Endothelial cell of umbilical vein (primary cell): ENCODE data around the gene SLC36A2. TPM values are rescaled to one million over a fixed set of nuclear protein-coding genes. Genes with fewer than 3 reads are reported as not detected.

Experiments
- BruUV-seq: library from RNA; stranded (reverse); fragments of 400-500 nt; replicated peaks from 2 replicates; lab custom pipeline; 2021; lab: Mats Ljungman, UMichigan
- CTCF ChIA-PET: fragments of 300-600, 350-600 bp; sonication (Branson Sonifier 250); formaldehyde crosslinking; loops from one replicate; lab custom pipeline; 2021; ENCODE audit warnings: antibody characterized with exemption, inconsistent platforms; lab: Charles Lee
- POLR2A ChIA-PET: fragments of 300-600, 350-600 bp; sonication (Branson Sonifier 250); formaldehyde crosslinking; loops from one replicate; lab custom pipeline; 2021; ENCODE audit warnings: antibody characterized with exemption, inconsistent platforms; lab: Charles Lee
- DNase-seq: peaks from one replicate; pipeline ENCODE4 v3.0.0-alpha.2; 2011; ENCODE audit warnings: low read depth, low spot score
- FAIRE-seq: peaks from 2 replicates; lab custom pipeline; 2011; peaks lifted over from hg19 to GRCh38; lab: Jason Lieb, UNC
- H2AFZ ChIP-seq: 2 replicates; pipeline ENCODE4 v1.6.0; 2012; ENCODE audit warnings: low read depth, low read length, control low read depth, inconsistent platforms
- H3K27ac ChIP-seq: 2 replicates; pipeline ENCODE4 v1.5.1; 2011; ENCODE audit warnings: low read depth, mild to moderate bottlenecking, control low read depth, low read length, moderate library complexity; ENCODE audit not compliant: insufficient read depth
- H3K27me3 ChIP-seq, 2 experiments: 2 replicates each; pipeline versions ENCODE4 v1.6.0 to v1.6.1; 2011; ENCODE audit warnings: low read length in 2 of 2, mixed read lengths in 1 of 2; ENCODE audit not compliant: control insufficient read depth in 2 of 2, insufficient read depth in 2 of 2
- H3K36me3 ChIP-seq, 2 experiments: 2 replicates in 1 of 2; 3 replicates in 1 of 2; pipeline ENCODE4 v1.5.1; 2011; ENCODE audit warnings: low read length in 2 of 2, mild to moderate bottlenecking in 1 of 2, moderate library complexity in 1 of 2; ENCODE audit not compliant: control insufficient read depth in 2 of 2, insufficient read depth in 2 of 2; ENCODE audit errors: extremely low read depth in 1 of 2
- H3K4me1 ChIP-seq: 3 replicates; pipeline ENCODE4 v1.5.1; 2011; ENCODE audit warnings: mild to moderate bottlenecking, low read length; ENCODE audit not compliant: control insufficient read depth, insufficient read depth; ENCODE audit errors: extremely low read depth
- H3K4me2 ChIP-seq: 2 replicates; pipeline ENCODE4 v1.6.1; 2011; ENCODE audit warnings: low read length, control low read depth, mixed read lengths; ENCODE audit not compliant: insufficient read depth
- H3K4me3 ChIP-seq, 3 experiments: fragments of 200-600 bp in 1 of 3; sonication (generic), shearing (Covaris generic) in 1 of 3; replicated peaks in 1 of 3; 2 replicates each; pipeline ENCODE4 v1.5.1; 2011 to 2016; ENCODE audit warnings: control low read depth in 3 of 3, low read length in 3 of 3, mild to moderate bottlenecking in 2 of 3, inconsistent platforms in 1 of 3, low read depth in 1 of 3, moderate library complexity in 1 of 3; ENCODE audit not compliant: insufficient read depth in 1 of 3
- H3K79me2 ChIP-seq: 2 replicates; pipeline ENCODE4 v1.6.0; 2012; ENCODE audit warnings: low read length, inconsistent platforms; ENCODE audit not compliant: control insufficient read depth, insufficient read depth
- H3K9ac ChIP-seq: replicated peaks from 2 replicates; pipeline ENCODE3; 2011; ENCODE audit warnings: low read length, control low read depth; ENCODE audit not compliant: insufficient read depth; ENCODE audit errors: extremely low read depth
- H3K9me1 ChIP-seq: replicated peaks from 3 replicates; pipeline ENCODE4 v1.6.0; 2011; ENCODE audit warnings: mild to moderate bottlenecking, low read length; ENCODE audit not compliant: control insufficient read depth, insufficient read depth; ENCODE audit errors: extremely low read depth
- H3K9me3 ChIP-seq: replicated peaks from 2 replicates; pipeline ENCODE4 v1.5.1; 2012; ENCODE audit warnings: low read length, inconsistent platforms; ENCODE audit not compliant: control insufficient read depth, insufficient read depth
- H4K20me1 ChIP-seq: replicated peaks from 2 replicates; pipeline ENCODE3; 2011; ENCODE audit warnings: mild to moderate bottlenecking, low read length; ENCODE audit not compliant: control insufficient read depth, insufficient read depth; ENCODE audit errors: extremely low read depth
- CTCF ChIP-seq, 2 donors: IDR thresholded peaks; 1 replicate in 1 of 2; 2 replicates in 1 of 2; pipeline ENCODE4 v1.5.1; 2011; ENCODE audit warnings: low read length in 2 of 2, mild to moderate bottlenecking in 2 of 2, moderate library complexity in 2 of 2, control low read depth in 1 of 2, inconsistent platforms in 1 of 2, low read depth in 1 of 2; ENCODE audit not compliant: insufficient read depth in 1 of 2; ENCODE audit errors: extremely low read depth in 1 of 2
- EZH2 ChIP-seq: IDR thresholded peaks from 2 replicates; pipeline ENCODE4 v1.6.1; 2012; ENCODE audit warnings: borderline replicate concordance, low read depth, mild to moderate bottlenecking, moderate library complexity, low read length, inconsistent platforms; ENCODE audit not compliant: severe bottlenecking
- FOS ChIP-seq: IDR thresholded peaks from 2 replicates; pipeline ENCODE4 v1.6.1; 2011; ENCODE audit warnings: mild to moderate bottlenecking, low read length, moderate library complexity, borderline replicate concordance; ENCODE audit not compliant: insufficient read depth
- GATA2 ChIP-seq: IDR thresholded peaks from 2 replicates; pipeline ENCODE4 v1.7.0; 2011; ENCODE audit warnings: low read depth, mild to moderate bottlenecking, moderate library complexity, mixed read lengths, low read length; ENCODE audit not compliant: insufficient read length, insufficient read depth
- JUN ChIP-seq: IDR thresholded peaks from 2 replicates; pipeline ENCODE4 v1.6.1; 2011; ENCODE audit warnings: borderline replicate concordance, low read depth; ENCODE audit not compliant: insufficient read length, insufficient read depth
- MYC ChIP-seq: IDR thresholded peaks from one replicate; pipeline ENCODE4 v1.6.1; 2011; ENCODE audit warnings: mild to moderate bottlenecking, low read depth, low read length
- POLR2A ChIP-seq: IDR thresholded peaks from 2 replicates; pipeline ENCODE4 v1.6.1; 2012; ENCODE audit warnings: low read depth, mild to moderate bottlenecking, control low read depth, low read length
- POLR2AphosphoS5 ChIP-seq: IDR thresholded peaks from 2 replicates; pipeline ENCODE4 v1.6.1; 2012; ENCODE audit warnings: low read depth, mild to moderate bottlenecking, control low read depth, low read length, moderate library complexity; ENCODE audit not compliant: insufficient read depth
- dilution Hi-C: fragments of 300-500 bp; cut with MboI; formaldehyde crosslinking; loops from one replicate; pipeline ENCODE4 v1.15.0; 2019; ENCODE audit warnings: low sequenced_read_pairs; ENCODE audit not compliant: extremely low pct_ligation_motif_present
- intact Hi-C: fragments of 100-400 bp; cut with micrococcal nuclease; formaldehyde crosslinking; loops from one replicate; pipeline ENCODE4 v1.10.0; 2022
- polyA plus RNA-seq, 4 experiments: library from polyadenylated mRNA; depleted of rRNA in 3 of 4; stranded (reverse) in 3 of 4; unstranded in 1 of 4; fragments of >200 nt; gene quantifications; 2 replicates each; pipeline versions ENCODE4 v1.2.1 to v1.2.3, GENCODE V29; 2011 to 2012; ENCODE audit warnings: missing spikeins in 1 of 4
- total RNA-seq: library from RNA; stranded (reverse); gene quantifications from 2 replicates; pipeline ENCODE4 v1.2.3, GENCODE V29; 2021
- TF ChIP-seq, protein P1 (sequence below): IDR thresholded peaks from 2 replicates; pipeline ENCODE4 v1.6.1; 2011; ENCODE audit not compliant: insufficient read depth, insufficient read length

Gene SLC36A2
- total and polyA plus RNA-seq, 2 donors (not counting 3 experiments of a cell fraction or from before 2014, with no cell fraction given): not detected

GRCh38 chr5:151327585-151327984 is 19.8 kb downstream of the SLC36A2 start:
- no peak overlapping the region for H3K4me3 ChIP-seq
- TF ChIP-seq POLR2AphosphoS5 (no peak), POLR2A (no peak), GATA2 (no peak), FOS (no peak)
- TF ChIP-seq, protein P1, sequence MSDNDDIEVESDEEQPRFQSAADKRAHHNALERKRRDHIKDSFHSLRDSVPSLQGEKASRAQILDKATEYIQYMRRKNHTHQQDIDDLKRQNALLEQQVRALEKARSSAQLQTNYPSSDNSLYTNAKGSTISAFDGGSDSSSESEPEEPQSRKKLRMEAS: no peak
- H4K20me1 ChIP-seq: no peaks in the 10 kb centered on the region
- ChIA-PET POLR2A (no interaction called here), CTCF (no interaction called here)
- no peak overlapping the region for H3K9ac ChIP-seq
- H3K9me1 ChIP-seq: no peaks in the 10 kb centered on the region
- no peaks in the 10 kb centered on the region for H3K36me3 ChIP-seq
- no TSS peak for BruUV-seq
- no peaks in the 10 kb centered on the region for H3K9me3 ChIP-seq
- no peak for FAIRE-seq
- no peak for DNase-seq
- dilution Hi-C loops (no loop called here), intact Hi-C loops (no loop called here)
- no peak overlapping the region for H3K27ac ChIP-seq
- H3K4me1 ChIP-seq: no peaks in the 10 kb centered on the region
- H3K27me3 ChIP-seq: no peaks in the 10 kb centered on the region
- no peak overlapping the region for H3K4me2 ChIP-seq
- no peak overlapping the region for H2AFZ ChIP-seq
- no peaks in the 10 kb centered on the region for H3K79me2 ChIP-seq

DNA sequence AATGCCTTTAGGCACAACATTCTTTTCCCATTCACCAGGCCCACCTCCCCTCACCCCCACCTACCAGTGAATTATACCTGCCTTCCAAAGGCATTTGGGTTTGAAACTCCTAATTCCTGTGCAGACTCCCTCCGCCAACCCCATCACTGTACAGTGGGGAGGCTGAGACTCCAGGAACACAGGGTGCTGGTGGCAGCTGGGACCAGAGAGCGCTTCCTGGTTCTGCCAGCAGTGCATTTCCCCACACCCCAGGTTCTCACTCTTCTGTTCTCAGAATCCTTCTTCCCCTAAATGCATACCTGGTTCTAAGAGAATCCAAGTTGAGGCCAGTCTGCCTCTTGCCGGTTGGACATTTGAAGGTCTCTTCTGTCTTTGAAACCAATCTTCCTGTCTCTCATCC is 21.1 kb downstream of the SLC36A2 start:
- no peak for FAIRE-seq

More for the DNA sequence above, 21.1 kb downstream of the SLC36A2 start:
- no peak overlapping the region for H3K9ac ChIP-seq
- no TSS peak for BruUV-seq
- H2AFZ ChIP-seq: no peak overlapping the region
- dilution Hi-C loops: no loop called here
- ChIA-PET POLR2A (no interaction called here), CTCF (no interaction called here)
- H3K4me3 ChIP-seq: no peak overlapping the region
- no peak for DNase-seq
- H3K4me2 ChIP-seq: no peak overlapping the region
- no peaks in the 10 kb centered on the region for H3K9me3 ChIP-seq
- H3K27me3 ChIP-seq: no peaks in the 10 kb centered on the region
- no peak overlapping the region for H3K27ac ChIP-seq
- no peaks in the 10 kb centered on the region for H3K9me1 ChIP-seq
- H3K36me3 ChIP-seq: no peaks in the 10 kb centered on the region
- TF ChIP-seq GATA2: no peak
- TF ChIP-seq CTCF (IDR thresholded peaks at IDR 0.05; ENCODE audit: extremely low read depth in 1 of 2, insufficient read depth in 1 of 2, low read depth in 1 of 2, low read length in 2 of 2): no peak
- no peak for TF ChIP-seq MYC
- no peak for TF ChIP-seq FOS
- TF ChIP-seq EZH2: no peak
- no peak for TF ChIP-seq JUN
- TF ChIP-seq, protein P1: no peak
- TF ChIP-seq POLR2AphosphoS5: no peak
- no peak for TF ChIP-seq POLR2A
- intact Hi-C loops: no loop called here
- H3K4me1 ChIP-seq: no peaks in the 10 kb centered on the region
- no peaks in the 10 kb centered on the region for H3K79me2 ChIP-seq
- H4K20me1 ChIP-seq: no peaks in the 10 kb centered on the region
